HG02759 (cell line): Measurements from ENCODE around the gene DLL3.

ENCODE experiments used
- ATAC-seq: cut with Tn5 transposase; IDR thresholded peaks from one replicate; pipeline ENCODE4 v1.9.1; 2021; ENCODE audit warnings: mild to moderate bottlenecking, moderate library complexity; ENCODE audit not compliant: unreplicated experiment

Gene DLL3

GRCh38 chr19:39515551-39516191, 16.9 kb downstream of the DLL3 start:
- ATAC-seq, result no peak

DNA sequence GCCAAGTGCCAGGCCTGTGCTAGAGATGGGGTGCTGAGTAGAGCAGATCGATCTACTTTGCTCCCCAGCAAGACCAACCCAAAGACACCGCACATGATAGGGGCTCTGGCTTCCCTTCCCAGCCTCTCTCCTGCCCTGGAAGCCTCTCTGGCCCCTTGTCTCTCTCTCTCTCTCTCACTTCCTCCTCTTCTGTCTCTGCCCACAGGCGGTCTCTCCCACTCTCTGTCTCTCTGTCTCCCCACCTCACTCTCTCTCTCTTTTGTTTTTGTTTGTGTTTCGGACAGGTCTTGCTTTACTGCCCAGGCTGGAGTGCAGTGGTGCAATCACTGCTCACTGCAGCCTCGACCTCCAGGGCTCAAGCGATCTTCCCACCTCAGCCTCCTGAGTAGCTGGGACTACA, 17.5 kb downstream of the DLL3 start:
- no peak for ATAC-seq

- no peak for ATAC-seq
These were observed 18.7 kb downstream of the DLL3 start for GRCh38 chr19:39517432-39517831.

DNA sequence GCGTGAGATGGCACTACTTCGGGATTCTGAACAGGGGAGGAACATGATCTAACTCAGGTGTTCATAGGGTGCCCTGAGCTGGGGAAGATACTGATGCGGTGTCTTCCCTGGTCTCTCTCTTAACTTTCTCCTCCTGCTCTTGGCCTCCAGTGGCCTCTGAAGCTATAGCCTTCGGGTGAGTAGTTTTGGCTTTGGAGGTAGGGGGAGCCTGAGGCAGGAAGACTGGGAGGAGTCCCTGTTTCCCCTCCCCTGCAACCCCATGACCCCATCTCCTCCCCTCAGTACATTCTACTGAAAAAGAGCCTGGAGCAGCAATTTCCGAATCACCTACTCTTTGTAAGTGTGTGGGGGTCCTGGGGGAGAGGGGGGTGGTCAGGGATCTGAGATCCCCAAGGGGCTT, 19.7 kb downstream of the DLL3 start:
- no peak for ATAC-seq

- no peak for ATAC-seq
These were observed 20.2 kb downstream of the DLL3 start for GRCh38 chr19:39518975-39519374.

DNA sequence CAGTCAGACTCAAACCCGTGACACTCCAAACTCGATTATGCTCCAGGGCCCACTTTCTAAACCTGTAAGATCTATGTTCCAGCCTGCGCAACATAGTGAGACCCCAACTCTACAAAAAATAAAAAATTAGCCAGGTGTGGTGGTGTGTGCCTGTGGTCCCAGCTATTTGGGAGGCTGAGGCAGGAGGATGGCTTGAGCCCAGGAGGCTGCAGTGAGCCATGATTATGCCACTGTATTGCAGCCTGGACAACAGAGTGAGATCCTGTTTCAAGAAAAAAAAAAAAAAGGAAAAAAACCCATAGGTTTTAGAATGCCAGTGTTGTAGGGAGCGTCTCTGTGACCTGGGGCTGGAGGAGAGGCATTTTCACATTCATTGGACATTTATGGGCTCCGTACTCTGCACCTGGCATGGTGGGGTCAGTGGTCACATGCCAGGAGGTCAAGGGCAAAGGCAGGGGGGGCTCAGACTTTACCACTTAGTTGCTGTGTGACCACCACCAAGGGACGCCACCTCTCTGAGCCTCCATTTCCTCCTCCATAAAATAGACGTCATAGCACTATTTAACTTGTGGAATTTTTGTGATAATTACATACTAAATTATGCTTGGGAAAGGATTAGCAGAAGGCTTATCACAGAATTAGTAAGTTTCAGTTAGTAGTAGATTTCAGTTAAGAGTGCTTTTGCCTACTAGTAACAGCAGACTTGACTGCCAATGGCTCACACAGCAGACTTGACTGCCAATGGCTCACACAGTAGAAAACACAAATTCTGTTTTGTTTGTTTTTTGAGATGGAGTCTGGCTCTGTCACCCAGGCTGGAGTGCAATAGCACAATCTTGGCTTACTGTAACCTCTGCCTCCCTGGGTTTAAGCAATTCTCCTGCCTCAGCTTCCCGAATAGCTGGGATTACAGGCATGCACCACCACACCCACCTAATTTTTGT, 22.1 kb downstream of the DLL3 start:
- ATAC-seq, result no peak

- no peak for ATAC-seq
These were observed 25.7 kb downstream of the DLL3 start for GRCh38 chr19:39524495-39524894.

GRCh38 chr19:39525205-39525604, 26.5 kb downstream of the DLL3 start:
- no peak for ATAC-seq

DNA sequence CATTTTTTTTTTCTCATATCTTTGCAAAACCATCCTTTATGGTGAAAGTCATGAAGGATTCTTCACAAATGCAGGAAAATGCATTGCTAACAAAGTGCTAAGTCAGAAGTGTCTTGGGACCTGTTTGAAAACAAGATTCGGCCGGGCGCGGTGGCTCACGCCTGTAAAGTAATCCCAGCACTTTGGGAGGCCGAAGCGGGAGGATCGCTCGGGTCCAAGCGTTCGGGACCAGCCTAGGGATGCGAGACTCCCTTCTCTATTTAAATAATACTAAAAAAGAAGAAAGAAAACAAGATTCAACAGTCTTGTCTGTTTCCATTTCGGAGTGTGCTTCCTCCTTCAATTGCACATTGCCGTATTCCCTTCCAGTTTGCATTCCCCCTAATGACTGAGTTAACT, 33.1 kb downstream of the DLL3 start:
- ATAC-seq, result no peak

DNA sequence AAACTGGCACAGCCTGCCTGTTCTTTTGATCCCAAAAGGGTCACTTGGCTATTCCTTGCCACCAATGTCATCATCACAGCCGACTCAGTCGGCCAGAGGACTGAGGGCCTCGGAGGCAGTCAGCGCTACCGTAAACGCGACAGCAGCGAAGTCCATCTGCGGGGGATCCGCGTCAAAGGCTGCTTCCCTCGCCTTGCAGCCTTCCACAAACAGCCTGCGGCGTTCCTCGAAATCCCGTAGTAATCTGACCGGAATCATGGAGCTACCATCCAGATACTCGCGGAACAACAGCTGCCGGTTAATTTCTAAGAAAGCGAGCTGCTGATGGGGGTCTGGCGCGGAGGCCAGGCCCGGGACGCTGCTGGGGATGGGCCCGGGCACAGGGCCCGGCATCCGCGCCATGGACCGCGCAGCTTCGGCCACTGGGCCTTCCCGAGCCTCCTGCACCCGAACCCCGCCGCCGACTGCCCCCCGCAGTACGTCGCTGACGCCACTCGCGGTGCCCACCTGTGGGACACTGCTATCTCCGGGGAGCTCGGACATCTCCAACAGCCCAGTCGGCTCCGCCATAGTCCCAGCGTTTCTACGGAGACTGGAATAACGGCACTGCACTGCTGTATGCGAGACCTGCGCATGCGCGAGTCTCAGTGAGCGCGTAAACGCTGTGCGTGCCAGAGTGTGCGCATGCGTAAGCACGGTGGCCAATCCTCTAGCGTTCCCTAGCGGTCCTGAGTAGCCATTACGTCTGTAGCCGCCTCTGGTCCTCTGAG, 33.7 kb downstream of the DLL3 start, which contains the start of gene EID2B:
Gene EID2B, minus strand, starts transcription at position 620 of the 770 bp plus-strand sequence. Its CDS starts 50 bp downstream, at position 570.
- peak; percentile 94 for ATAC-seq

- peak; percentile 14 for ATAC-seq
These were observed 34.3 kb downstream of the DLL3 start for GRCh38 chr19:39533003-39533512.

DNA sequence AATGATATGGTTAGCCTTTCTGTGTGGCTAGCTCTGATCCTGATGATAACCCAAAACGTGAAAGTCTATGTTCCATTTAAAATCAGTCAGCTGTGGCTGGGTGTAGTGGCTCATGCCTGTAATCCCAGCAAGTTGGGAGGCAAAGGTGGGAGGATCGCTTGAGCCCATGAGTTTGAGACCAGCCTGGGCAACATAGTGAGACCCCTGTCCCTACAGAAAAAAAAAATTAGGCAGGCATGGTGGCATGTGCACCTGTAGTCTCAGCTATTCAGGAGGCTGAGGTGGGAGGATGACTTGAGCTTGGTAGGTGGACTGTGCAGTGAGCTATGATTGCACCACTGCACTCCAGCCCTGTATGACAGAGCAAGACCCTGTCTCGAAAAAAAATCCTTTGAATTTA, 35.0 kb downstream of the DLL3 start:
- no peak for ATAC-seq

- no peak for ATAC-seq
These were observed 40.4 kb downstream of the DLL3 start for GRCh38 chr19:39539165-39539517.

DNA sequence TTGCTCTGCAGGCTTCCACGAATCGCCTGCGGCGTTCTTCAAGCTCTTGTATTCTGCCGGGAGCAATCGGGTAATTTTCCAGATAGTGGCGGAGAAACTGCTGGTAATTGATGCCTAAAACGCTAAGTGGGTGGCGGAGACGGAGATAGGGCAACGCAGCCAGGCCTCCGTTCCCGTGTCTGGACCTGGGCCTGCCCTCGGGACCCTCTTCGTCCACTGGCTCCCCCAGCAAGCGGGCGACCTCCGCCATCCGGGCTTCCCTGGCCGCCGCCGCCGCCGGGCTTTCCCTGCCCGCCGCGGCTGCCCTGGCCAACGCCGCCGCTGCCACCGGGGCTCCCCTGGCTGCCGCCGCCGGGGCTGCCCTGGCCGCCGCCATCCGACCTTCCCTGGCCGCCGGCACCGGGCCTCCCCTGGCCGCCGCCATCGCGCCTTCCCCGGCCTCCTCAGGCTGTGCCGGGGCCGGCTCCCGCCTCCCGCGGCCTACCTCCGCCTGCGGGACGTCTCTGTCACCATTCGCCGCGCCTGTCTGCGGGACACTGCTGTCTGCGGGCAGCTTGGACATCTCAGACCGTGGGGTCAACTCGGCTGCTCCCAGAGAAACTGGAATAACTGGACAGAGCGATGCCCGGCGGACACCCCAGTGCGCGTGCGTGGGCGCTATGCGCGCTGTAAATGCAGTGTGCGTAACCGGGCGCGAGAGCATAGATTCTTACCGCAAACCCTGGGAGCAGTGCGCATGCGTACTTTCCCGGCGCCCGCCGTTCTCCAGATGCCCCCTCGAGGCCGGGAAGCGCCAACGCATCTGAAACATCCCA, 41.0 kb downstream of the DLL3 start, which contains the start of gene EID2:
Gene EID2, minus strand, starts transcription at position 644 of the 815 bp plus-strand sequence. Its CDS starts 82 bp downstream, at position 562.
- peak; percentile 90 for ATAC-seq

DNA sequence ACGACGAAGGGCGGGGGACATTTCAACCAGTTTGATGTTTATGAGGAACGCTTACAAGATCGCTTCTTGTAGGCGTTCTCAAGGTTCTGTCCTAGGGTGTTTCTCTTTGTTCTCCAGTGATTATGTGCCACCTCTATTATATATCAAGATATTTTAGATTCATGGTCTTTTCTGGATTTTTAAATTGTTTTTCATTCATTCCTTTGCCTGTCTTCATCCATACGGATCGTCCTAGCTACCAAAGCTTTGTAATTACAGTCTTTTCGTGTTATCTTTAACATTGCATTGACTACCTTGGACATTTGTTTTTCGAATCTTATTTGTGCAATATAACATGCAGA, 41.6 kb downstream of the DLL3 start:
- no peak for ATAC-seq

GRCh38 chr19:39542206-39542605, 43.5 kb downstream of the DLL3 start:
- no peak for ATAC-seq

DNA sequence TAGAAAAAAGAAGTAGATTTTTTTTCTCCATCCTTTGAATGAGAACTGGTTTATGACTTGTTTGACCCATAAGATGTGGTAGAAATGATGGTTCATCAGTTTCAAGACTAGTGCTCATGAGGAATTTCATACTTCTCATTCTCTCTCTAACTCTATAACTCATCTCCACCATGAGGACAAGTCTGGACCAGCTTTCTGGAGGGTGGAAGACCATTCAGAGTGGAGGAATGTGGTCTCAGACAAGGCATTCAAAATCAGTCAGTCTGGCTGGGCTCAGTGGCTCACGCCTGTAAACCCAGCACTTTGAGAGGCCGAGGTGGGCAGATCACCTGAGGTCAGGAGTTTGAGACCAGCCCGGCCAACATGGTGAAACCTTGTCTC, 44.7 kb downstream of the DLL3 start:
- no peak for ATAC-seq

- ATAC-seq, result no peak
These were observed 45.6 kb downstream of the DLL3 start for GRCh38 chr19:39544226-39544903.

DNA sequence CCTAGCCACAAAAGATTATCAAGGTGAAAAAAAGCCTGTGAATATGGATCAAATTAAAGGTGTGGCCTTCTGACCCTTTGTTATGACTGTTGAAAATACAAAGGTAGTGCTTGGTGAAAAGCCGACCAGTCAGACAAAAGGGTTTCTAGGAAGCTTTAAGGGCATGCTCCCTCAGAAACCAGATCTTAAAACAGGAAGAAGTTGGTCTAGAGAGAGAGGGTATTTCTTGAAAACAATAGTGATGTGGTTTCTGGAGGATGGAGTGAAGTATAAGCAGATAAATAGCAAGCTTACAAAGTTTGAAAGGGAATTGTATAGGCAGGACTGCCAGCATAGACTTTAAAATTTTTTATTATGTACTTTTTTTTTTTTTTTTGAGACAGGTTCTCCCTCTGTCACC, 46.2 kb downstream of the DLL3 start:
- no peak for ATAC-seq

- no peak for ATAC-seq
These were observed 47.9 kb downstream of the DLL3 start for GRCh38 chr19:39546599-39546998.
